Lung (tissue), 12 donors: ENCODE results near the gene GABRG3. TPM values are rescaled to one million over a fixed set of nuclear protein-coding genes. Genes with fewer than 3 reads are reported as not detected.
A peak's percentile ranks its signal among the peaks of the same experiment; 100 is the strongest.

Experiments
- ATAC-seq: fragments of 200-7000 bp; cut with Tn5 transposase; one replicate; pipeline ENCODE4 v1.9.1; 2020; ENCODE audit warnings: moderate number of reproducible peaks; ENCODE audit not compliant: insufficient read depth, low FRiP score
- DNase-seq, 3 donors: peaks; one replicate each; pipeline ENCODE4 v3.0.0-alpha.2; 2013 to 2017
- H3K27ac ChIP-seq, 2 donors: one replicate each; pipeline ENCODE4 v1.5.1; 2013; ENCODE audit warnings: mild to moderate bottlenecking in 2 of 2, moderate library complexity in 2 of 2, control low read depth in 1 of 2, inconsistent platforms in 1 of 2, low read depth in 1 of 2, low read length in 1 of 2
- H3K27me3 ChIP-seq, 3 donors: one replicate each; pipeline ENCODE4 v1.5.1; 2013; ENCODE audit warnings: low read length in 2 of 3; ENCODE audit not compliant: control insufficient read depth in 3 of 3, insufficient read depth in 3 of 3
- H3K36me3 ChIP-seq, 4 donors: one replicate each; pipeline ENCODE4 v1.5.1; 2013; ENCODE audit warnings: low read length in 4 of 4, mild to moderate bottlenecking in 1 of 4, moderate library complexity in 1 of 4; ENCODE audit not compliant: control insufficient read depth in 4 of 4, insufficient read depth in 4 of 4
- H3K4me1 ChIP-seq, 5 donors: one replicate each; pipeline ENCODE4 v1.5.1; 2013; ENCODE audit warnings: low read length in 5 of 5, mild to moderate bottlenecking in 2 of 5, moderate library complexity in 1 of 5; ENCODE audit not compliant: control insufficient read depth in 5 of 5, insufficient read depth in 5 of 5
- H3K4me3 ChIP-seq: one replicate; pipeline ENCODE4 v1.5.1; 2013; ENCODE audit warnings: mild to moderate bottlenecking, control low read depth, moderate library complexity
- H3K9ac ChIP-seq, 2 donors: one replicate each; pipeline ENCODE4 v1.5.1; 2013; ENCODE audit warnings: low read length in 2 of 2, control low read depth in 1 of 2; ENCODE audit not compliant: insufficient read depth in 1 of 2
- H3K9me3 ChIP-seq, 4 donors: one replicate each; pipeline ENCODE4 v1.5.1; 2013; ENCODE audit warnings: low read length in 3 of 4, mild to moderate bottlenecking in 1 of 4, moderate library complexity in 1 of 4; ENCODE audit not compliant: control insufficient read depth in 4 of 4, insufficient read depth in 3 of 4
- CTCF ChIP-seq: IDR thresholded peaks from 2 replicates; pipeline ENCODE4 v1.5.1; 2012; ENCODE audit warnings: mild to moderate bottlenecking; ENCODE audit errors: control extremely low read depth, extremely low read depth
- WGBS, 2 donors: extraction: QIAGEN DNeasy Blood & Tissue Kit; methylation state at CpG; one replicate each; pipeline ENCODE4 v1.1.7; 2013; 5-methylcytosine and 5-hydroxymethylcytosine counted together
- polyA plus RNA-seq, 2 donors: library from polyadenylated mRNA; stranded (reverse); fragments of 200-250 nt; gene quantifications; one replicate each; pipeline ENCODE4 v1.2.1, GENCODE V29; 2013
- total RNA-seq, 2 donors: library from RNA; depleted of rRNA in 1 of 2; stranded (reverse); fragments of >200 nt in 1 of 2; gene quantifications; one replicate each; pipeline ENCODE4 v1.2.1, GENCODE V29; 2014 to 2021
- donor health status: control.
- donor health status: control.
- donor health status: Bipolar disorder and iron deficiency.
- donor health status: healthy.
- donor health status: DM: yes; HTN: yes; CAD: no.

GABRG3 gene
- total and polyA plus RNA-seq, 4 donors: 16.9 TPM; not detected in 3

GRCh38 chr15:27576576-27576975, 605.6 kb downstream of the GABRG3 start:
- no peaks in the 10 kb centered on the region for H3K36me3 ChIP-seq
- H3K27ac ChIP-seq: no peak overlapping the region
- ATAC-seq: no peak
- H3K4me3 ChIP-seq: no peak overlapping the region
- H3K4me1 ChIP-seq: peaks cover 0 to 6% (median 2%) of the 10 kb centered on the region in 5 donors
- no peak for DNase-seq
- WGBS, 2 donors: 81 to 83% methylated on average over 1 of the region's 1 CpG
- TF ChIP-seq CTCF: no peak
- H3K27me3 ChIP-seq: no peaks in the 10 kb centered on the region
- no peak overlapping the region for H3K9ac ChIP-seq
- H3K9me3 ChIP-seq: peaks cover 0 to 5% (median 0%) of the 10 kb centered on the region in 4 donors

GRCh38 chr15:27579738-27580137, 608.8 kb downstream of the GABRG3 start:
- DNase-seq (no peak), ATAC-seq (no peak)
- H3K9me3 ChIP-seq: peaks cover 0 to 5% (median 0%) of the 10 kb centered on the region in 4 donors
- no peak overlapping the region for H3K27ac ChIP-seq
- no peak for TF ChIP-seq CTCF
- no peak overlapping the region for H3K9ac ChIP-seq
- peaks cover 0 to 38% (median 11%) of the 10 kb centered on the region in 5 donors for H3K4me1 ChIP-seq
- H3K36me3 ChIP-seq: no peaks in the 10 kb centered on the region
- H3K27me3 ChIP-seq: no peaks in the 10 kb centered on the region
- no peak overlapping the region for H3K4me3 ChIP-seq
- 95 to 98% methylated on average over 5 of the region's 5 CpGs for WGBS, 2 donors

GRCh38 chr15:27582726-27583410, 611.9 kb downstream of the GABRG3 start:
- TF ChIP-seq CTCF: no peak
- ATAC-seq: no peak
- Histone ChIP-seq H3K27ac (no peak overlapping the region), H3K9me3 (peaks cover 0 to 2% (median 0%) of the 10 kb centered on the region in 4 donors), H3K4me1 (peaks cover 0 to 37% (median 11%) of the 10 kb centered on the region in 5 donors), H3K27me3 (no peaks in the 10 kb centered on the region), H3K9ac (no peak overlapping the region), H3K36me3 (no peaks in the 10 kb centered on the region), H3K4me3 (no peak overlapping the region)
- peak; percentile 74 to 94 (median 93) for DNase-seq
- 59 to 65% methylated on average over 5 of the region's 5 CpGs for WGBS, 2 donors

- H3K27ac ChIP-seq: no peak overlapping the region
- peaks cover 0 to 2% (median 0%) of the 10 kb centered on the region in 4 donors for H3K9me3 ChIP-seq
- TF ChIP-seq CTCF: no peak
- H3K27me3 ChIP-seq: no peaks in the 10 kb centered on the region
- H3K4me1 ChIP-seq: peaks cover 0 to 38% (median 11%) of the 10 kb centered on the region in 5 donors
- no peak overlapping the region for H3K9ac ChIP-seq
- WGBS, 2 donors: 54 to 64% methylated on average over 1 of the region's 1 CpG
- DNase-seq: peak in 1 of 3 donors; percentile 47
- no peak for ATAC-seq
- no peaks in the 10 kb centered on the region for H3K36me3 ChIP-seq
- H3K4me3 ChIP-seq: no peak overlapping the region
Measured at GRCh38 chr15:27583651-27584050, 612.7 kb downstream of the GABRG3 start.
